K562 (cell line): Measurements from ENCODE around the gene FPGS. TPM values are rescaled to one million over a fixed set of nuclear protein-coding genes. Genes with fewer than 3 reads are reported as not detected.

Experiments used
- CBX2 ChIP-seq: fragments of 200-600 bp; sonication (generic); IDR thresholded peaks from one replicate; pipeline ENCODE4 v1.6.1; 2012; ENCODE audit warnings: mild to moderate bottlenecking, low read length, inconsistent platforms; ENCODE audit not compliant: insufficient read depth, poor library complexity, severe bottlenecking
- DDX20 ChIP-seq: fragments of 450-650 bp; IDR thresholded peaks from 2 replicates; pipeline ENCODE4 v1.6.1; 2016; ENCODE audit warnings: missing genetic modification characterization, low read depth, mild to moderate bottlenecking, missing compliant biosample characterization, moderate library complexity
- ETV5 ChIP-seq: sonication (generic); formaldehyde crosslinking; IDR thresholded peaks from 2 replicates; pipeline ENCODE4 v1.4.0; 2020; ENCODE audit warnings: low read depth, mild to moderate bottlenecking, missing genetic modification reagents
- GABPA ChIP-seq: fragments of 200-800 bp; sonication (Bioruptor generic); conservative IDR thresholded peaks from 2 replicates; pipeline ENCODE4 v1.6.1; 2016; ENCODE audit warnings: low read depth, missing genetic modification characterization, missing compliant biosample characterization
- HDGF ChIP-seq: fragments of 450-650 bp; IDR thresholded peaks from 2 replicates; pipeline ENCODE4 v1.6.1; 2016
- HNRNPLL ChIP-seq: fragments of 200-400 bp; formaldehyde crosslinking; IDR thresholded peaks from 2 replicates; pipeline ENCODE4 v1.6.1; 2017; ENCODE audit warnings: low read length, low read depth, mild to moderate bottlenecking; ENCODE audit not compliant: poor library complexity, severe bottlenecking
- KLF1 ChIP-seq: fragments of 450-650 bp; IDR thresholded peaks from 2 replicates; pipeline ENCODE4 v1.6.1; 2016; ENCODE audit warnings: missing genetic modification characterization, missing compliant biosample characterization
- KLF6 ChIP-seq: fragments of 250-450 bp; sonication (Bioruptor Pico); IDR thresholded peaks from 2 replicates; pipeline ENCODE4 v1.4.0; 2020; ENCODE audit warnings: mild to moderate bottlenecking, moderate library complexity, borderline replicate concordance
- NFIX ChIP-seq: fragments of 250-450 bp; sonication (Bioruptor Pico); IDR thresholded peaks from 2 replicates; pipeline ENCODE4 v1.4.0; 2020; ENCODE audit warnings: low read depth, mild to moderate bottlenecking, moderate library complexity
- PCBP2 ChIP-seq: fragments of 200-400 bp; formaldehyde crosslinking; IDR thresholded peaks from 2 replicates; pipeline ENCODE4 v1.6.1; 2018; ENCODE audit warnings: low read length, low read depth, mild to moderate bottlenecking, moderate library complexity; ENCODE audit not compliant: poor library complexity, severe bottlenecking
- PML ChIP-seq: IDR thresholded peaks from 2 replicates; pipeline ENCODE4 v1.6.1; 2012; ENCODE audit warnings: low read length, inconsistent platforms
- POLR2AphosphoS2 ChIP-seq: IDR thresholded peaks from 2 replicates; pipeline ENCODE4 v1.6.1; 2012; ENCODE audit warnings: low read length, improper control_type of control experiment
- RBBP5 ChIP-seq: fragments of 200-600 bp; sonication (generic); IDR thresholded peaks from 2 replicates; pipeline ENCODE4 v1.6.1; 2012; ENCODE audit warnings: borderline replicate concordance, mild to moderate bottlenecking, low read length, control low read depth, inconsistent platforms; ENCODE audit not compliant: insufficient read depth, poor library complexity, severe bottlenecking
- TEAD4 ChIP-seq, 2 experiments: sonication (generic) in 1 of 2; formaldehyde crosslinking in 1 of 2; IDR thresholded peaks; 2 replicates each; pipeline versions ENCODE4 v1.6.1 to v1.8.0; 2012 to 2022; ENCODE audit warnings: borderline replicate concordance in 1 of 2, inconsistent platforms in 1 of 2, low read length in 1 of 2, mild to moderate bottlenecking in 1 of 2, missing genetic modification reagents in 1 of 2
- ZC3H4 ChIP-seq: sonication (generic); formaldehyde crosslinking; IDR thresholded peaks from 2 replicates; pipeline ENCODE4 v1.9.0; 2021; ENCODE audit warnings: missing genetic modification reagents, borderline replicate concordance
- ZNF124 ChIP-seq: sonication (generic); formaldehyde crosslinking; IDR thresholded peaks from 2 replicates; pipeline ENCODE4 v1.8.1; 2022; ENCODE audit warnings: missing genetic modification reagents
- ZNF274 ChIP-seq: IDR thresholded peaks from 2 replicates; pipeline ENCODE4 v1.6.1; 2011; ENCODE audit warnings: low read depth, mild to moderate bottlenecking, low read length, moderate library complexity, borderline replicate concordance
- ZNF408 ChIP-seq: fragments of 250-450 bp; sonication (Bioruptor Pico); IDR thresholded peaks from 2 replicates; pipeline ENCODE4 v1.4.0; 2020; ENCODE audit warnings: low read depth, mild to moderate bottlenecking, moderate library complexity
- ZNF445 ChIP-seq: fragments of 250-450 bp; sonication (Bioruptor Pico); IDR thresholded peaks from 2 replicates; pipeline ENCODE4 v1.4.0; 2020; ENCODE audit warnings: low read depth, mild to moderate bottlenecking, moderate library complexity
- ZNF717 ChIP-seq: fragments of 250-450 bp; sonication (Bioruptor Pico); IDR thresholded peaks from 2 replicates; pipeline ENCODE4 v1.5.0; 2021
- ZNF75A ChIP-seq: fragments of 450-650 bp; formaldehyde crosslinking; IDR thresholded peaks from 2 replicates; pipeline ENCODE4 v1.4.0; 2020; ENCODE audit warnings: mild to moderate bottlenecking
- polyA plus RNA-seq, 8 experiments: library from polyadenylated mRNA; depleted of rRNA in 4 of 8; stranded (reverse) in 5 of 8; unstranded in 3 of 8; fragments of >200 nt; fragmentation: Nextera tagmentation in 2 of 8; fragmentation: Illumina TruSeq in 1 of 8; extraction: Ambion mirVana in 2 of 8; extraction: Trizol in 1 of 8; gene quantifications; 2 replicates each; pipeline versions ENCODE4 v1.2.1 to v1.2.3, GENCODE V29; 2011 to 2014; ENCODE audit warnings: inconsistent platforms in 1 of 8, missing spikeins in 1 of 8
- total RNA-seq, 7 experiments: library from RNA; depleted of rRNA in 6 of 7; stranded (reverse); fragments of >200 nt in 6 of 7; fragmentation: Illumina TruSeq in 2 of 7; extraction: Trizol in 2 of 7; gene quantifications; 2 replicates each; pipeline versions ENCODE4 v1.2.1 to v1.2.3, GENCODE V29; 2011 to 2021; ENCODE audit warnings: low replicate concordance in 1 of 7
- TF ChIP-seq, protein P1 (sequence below): fragments of 250-450 bp; sonication (Bioruptor Pico); IDR thresholded peaks from 2 replicates; pipeline ENCODE4 v1.4.0; 2020; ENCODE audit warnings: mild to moderate bottlenecking, moderate library complexity
- TF ChIP-seq, protein P2 (sequence below): fragments of 450-650 bp; formaldehyde crosslinking; IDR thresholded peaks from 2 replicates; pipeline ENCODE4 v1.4.0; 2022; ENCODE audit warnings: mild to moderate bottlenecking, moderate library complexity

FPGS gene
- total and polyA plus RNA-seq, 9 of the 15 experiments (the other 6 are each of a cell fraction or from before 2014, with no cell fraction given): 0.84 to 86.4 (median 59.2) TPM

DNA sequence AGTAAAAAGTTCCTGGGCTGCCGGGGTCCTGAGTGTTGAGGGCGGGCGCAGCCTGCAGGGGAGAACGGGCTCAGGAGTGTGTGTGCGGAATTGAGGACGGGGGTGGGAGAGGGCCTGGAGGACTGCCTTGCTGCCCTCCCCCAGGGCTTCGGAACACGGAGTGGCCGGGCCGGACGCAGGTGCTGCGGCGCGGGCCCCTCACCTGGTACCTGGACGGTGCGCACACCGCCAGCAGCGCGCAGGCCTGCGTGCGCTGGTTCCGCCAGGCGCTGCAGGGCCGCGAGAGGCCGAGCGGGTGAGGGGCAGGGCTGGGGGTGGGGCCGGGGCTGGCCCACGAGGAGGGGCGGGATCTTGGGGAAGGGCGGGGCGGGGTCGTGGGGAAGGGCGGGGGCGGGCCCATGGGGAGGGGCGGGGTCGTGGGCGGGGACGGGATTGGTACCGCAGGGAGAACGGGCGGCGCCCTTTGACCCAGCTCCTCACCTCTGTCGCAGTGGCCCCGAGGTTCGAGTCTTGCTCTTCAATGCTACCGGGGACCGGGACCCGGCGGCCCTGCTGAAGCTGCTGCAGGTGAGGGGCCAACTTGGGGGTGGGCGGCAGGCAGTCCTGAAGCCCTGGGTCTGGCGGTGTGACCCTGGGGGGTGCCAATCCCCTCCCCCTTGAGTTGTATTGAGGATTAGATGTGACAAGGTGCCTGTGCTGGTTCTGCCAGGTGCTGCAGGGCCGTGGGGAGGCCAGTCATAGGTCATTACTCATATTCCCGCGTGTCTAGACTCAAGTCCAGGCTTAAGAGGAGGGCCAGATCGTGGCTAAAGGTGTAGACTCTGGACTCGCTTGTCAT is 7.1 kb downstream of the FPGS start (continued):
- peak; percentile 68 for TF ChIP-seq HNRNPLL
- no peak for TF ChIP-seq DDX20 (tag)
- TF ChIP-seq ZNF274: no peak
- no peak for TF ChIP-seq NFIX (CRISPR knock-in tag)
- no peak for TF ChIP-seq ZNF445 (CRISPR knock-in tag)
- TF ChIP-seq GABPA: no peak
- TF ChIP-seq KLF1 (tag): no peak
- TF ChIP-seq RBBP5: peak; percentile 32
- TF ChIP-seq ZNF124 (CRISPR knock-in tag): no peak
- TF ChIP-seq PML: no peak
- no peak for TF ChIP-seq ZC3H4 (CRISPR knock-in tag)
- TF ChIP-seq, protein P1, sequence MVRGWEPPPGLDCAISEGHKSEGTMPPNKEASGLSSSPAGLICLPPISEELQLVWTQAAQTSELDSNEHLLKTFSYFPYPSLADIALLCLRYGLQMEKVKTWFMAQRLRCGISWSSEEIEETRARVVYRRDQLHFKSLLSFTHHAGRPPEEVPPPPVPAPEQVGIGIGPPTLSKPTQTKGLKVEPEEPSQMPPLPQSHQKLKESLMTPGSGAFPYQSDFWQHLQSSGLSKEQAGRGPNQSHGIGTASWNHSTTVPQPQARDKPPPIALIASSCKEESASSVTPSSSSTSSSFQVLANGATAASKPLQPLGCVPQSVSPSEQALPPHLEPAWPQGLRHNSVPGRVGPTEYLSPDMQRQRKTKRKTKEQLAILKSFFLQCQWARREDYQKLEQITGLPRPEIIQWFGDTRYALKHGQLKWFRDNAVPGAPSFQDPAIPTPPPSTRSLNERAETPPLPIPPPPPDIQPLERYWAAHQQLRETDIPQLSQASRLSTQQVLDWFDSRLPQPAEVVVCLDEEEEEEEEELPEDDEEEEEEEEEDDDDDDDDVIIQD (CRISPR knock-in tag): no peak
- 0 out of 2 replicates have a peak, but pooled peaks have one; percentile 26 for TF ChIP-seq ETV5 (CRISPR knock-in tag)
- no peak for TF ChIP-seq POLR2AphosphoS2
- 0 out of 2 replicates have a peak, but pooled peaks have one; percentile 67 for TF ChIP-seq HDGF
- TF ChIP-seq CBX2: no peak
- no peak for TF ChIP-seq KLF6 (CRISPR knock-in tag)
- TF ChIP-seq TEAD4 (IDR thresholded peaks at IDR 0.05; ENCODE audit: low read length): no peak
- TF ChIP-seq TEAD4 (CRISPR knock-in tag; IDR thresholded peaks at IDR 0.05; ENCODE audit: borderline replicate concordance): no peak
- TF ChIP-seq, protein P2, sequence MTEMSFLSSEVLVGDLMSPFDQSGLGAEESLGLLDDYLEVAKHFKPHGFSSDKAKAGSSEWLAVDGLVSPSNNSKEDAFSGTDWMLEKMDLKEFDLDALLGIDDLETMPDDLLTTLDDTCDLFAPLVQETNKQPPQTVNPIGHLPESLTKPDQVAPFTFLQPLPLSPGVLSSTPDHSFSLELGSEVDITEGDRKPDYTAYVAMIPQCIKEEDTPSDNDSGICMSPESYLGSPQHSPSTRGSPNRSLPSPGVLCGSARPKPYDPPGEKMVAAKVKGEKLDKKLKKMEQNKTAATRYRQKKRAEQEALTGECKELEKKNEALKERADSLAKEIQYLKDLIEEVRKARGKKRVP (CRISPR knock-in tag): no peak
- no peak for TF ChIP-seq ZNF408
- no peak for TF ChIP-seq ZNF75A (CRISPR knock-in tag)
- no peak for TF ChIP-seq ZNF717 (CRISPR knock-in tag)
- no peak for TF ChIP-seq PCBP2
- TF ChIP-seq, all 486 proteins: peak for 21
